NB4 (cell line): ENCODE measurements around the gene RUBCN.

Source experiments
- CTCF ChIP-seq: IDR thresholded peaks from one replicate; pipeline ENCODE4 v1.5.1; 2012; ENCODE audit warnings: low read depth, low read length
- MAX ChIP-seq: IDR thresholded peaks from 2 replicates; pipeline ENCODE4 v1.6.1; 2011; ENCODE audit warnings: low read depth, low read length

- TF ChIP-seq CTCF (no peak), MAX (no peak)
Measured at GRCh38 chr3:197749315-197749600, 12.6 kb upstream of the RUBCN start.
